Spleen (tissue), 11 donors: ENCODE measurements around the gene DENND1A. TPM values are rescaled to one million over a fixed set of nuclear protein-coding genes. Genes with fewer than 3 reads are reported as not detected.
A peak's percentile ranks its signal among the peaks of the same experiment; 100 is the strongest.

Source experiments
- DNase-seq: peaks from one replicate; pipeline ENCODE4 v3.0.0-alpha.2; 2020
- H3K27ac ChIP-seq, 8 donors: fragments of 200-600 bp; sonication (generic) in 7 of 8; 1 replicate in 4 of 8; 2 replicates in 4 of 8; pipeline versions ENCODE4 v1.5.0 to v1.8.0; 2016 to 2021; ENCODE audit warnings: inconsistent platforms in 4 of 8, mild to moderate bottlenecking in 4 of 8, moderate library complexity in 1 of 8
- H3K27me3 ChIP-seq, 7 donors: fragments of 200-600 bp; sonication (generic) in 6 of 7; replicated peaks in 1 of 7; 1 replicate in 4 of 7; 2 replicates in 3 of 7; pipeline versions ENCODE4 v1.5.0 to v1.8.0; 2016 to 2021; ENCODE audit warnings: inconsistent platforms in 3 of 7, mild to moderate bottlenecking in 1 of 7
- H3K36me3 ChIP-seq, 6 donors: fragments of 200-600 bp; sonication (generic) in 5 of 6; 1 replicate in 4 of 6; 2 replicates in 2 of 6; pipeline versions ENCODE4 v1.5.0 to v1.8.0; 2016 to 2021; ENCODE audit warnings: inconsistent platforms in 2 of 6
- H3K4me1 ChIP-seq, 6 donors: fragments of 200-600 bp; sonication (generic) in 5 of 6; 1 replicate in 3 of 6; 2 replicates in 3 of 6; pipeline versions ENCODE4 v1.5.0 to v1.8.0; 2016 to 2021; ENCODE audit warnings: inconsistent platforms in 3 of 6
- H3K4me3 ChIP-seq, 8 donors: fragments of 200-600 bp; sonication (generic) in 7 of 8; 1 replicate in 4 of 8; 2 replicates in 4 of 8; pipeline versions ENCODE4 v1.5.0 to v1.8.0; 2016 to 2021; ENCODE audit warnings: inconsistent platforms in 4 of 8, mild to moderate bottlenecking in 4 of 8, moderate library complexity in 2 of 8
- H3K9me3 ChIP-seq, 8 donors: fragments of 200-600 bp; sonication (generic) in 7 of 8; 1 replicate in 4 of 8; 2 replicates in 4 of 8; pipeline versions ENCODE4 v1.5.0 to v1.8.0; 2016 to 2021; ENCODE audit warnings: inconsistent platforms in 4 of 8
- CTCF ChIP-seq, 11 experiments: fragments of 200-600 bp in 7 of 11; fragments of 450-650 bp in 4 of 11; sonication (generic) in 4 of 11; IDR thresholded peaks in 8 of 11; conservative IDR thresholded peaks in 3 of 11; 1 replicate in 7 of 11; 2 replicates in 4 of 11; pipeline versions ENCODE4 v1.4.0 to v1.8.0; 2016 to 2021; ENCODE audit warnings: antibody characterized with exemption in 11 of 11, inconsistent platforms in 4 of 11, mild to moderate bottlenecking in 1 of 11
- POLR2A ChIP-seq, 3 donors: fragments of 450-650 bp; IDR thresholded peaks; one replicate each; pipeline ENCODE4 v1.5.1; 2017; ENCODE audit warnings: antibody characterized with exemption in 3 of 3, mild to moderate bottlenecking in 1 of 3
- POLR2AphosphoS5 ChIP-seq, 3 donors: sonication (generic); formaldehyde crosslinking; IDR thresholded peaks; one replicate each; pipeline ENCODE4 v1.5.1; 2017; ENCODE audit warnings: antibody characterized with exemption in 3 of 3
- WGBS, 5 donors: extraction: QIAGEN DNeasy Blood & Tissue Kit in 3 of 5; methylation state at CpG; one replicate each; pipeline versions ENCODE4 v1.1.5 to v1.1.7; 2013 to 2018; 5-methylcytosine and 5-hydroxymethylcytosine counted together
- intact Hi-C: fragments of 100-400 bp; cut with DNase I; formaldehyde crosslinking; loops from one replicate; pipeline ENCODE4 v1.15.0; 2023; ENCODE audit warnings: low total_unique reads
- polyA plus RNA-seq, 3 donors: library from polyadenylated mRNA; stranded (reverse); fragments of 200-250 nt; gene quantifications; one replicate each; pipeline ENCODE4 v1.2.1, GENCODE V29; 2013
- total RNA-seq, 7 donors: library from RNA; depleted of rRNA in 3 of 7; stranded (reverse); fragments of >200 nt in 3 of 7; fragmentation: NEBNext Ultra II Directional in 4 of 7; extraction: Animal tissue kit (Norgen Biotek cat#: 25700) in 4 of 7; gene quantifications; one replicate each; pipeline versions ENCODE4 v1.1.0 to v1.2.1, GENCODE V29; 2016 to 2021
- donor health status: healthy with polysubstance abuse.
- donor health status: DM: no; HTN: no; CAD: no; lungs with moderate emphysema.
- donor health status: DM: no; HTN: no; CAD: no.
- donor health status: Bipolar disorder and iron deficiency.
- donor health status: healthy.
- donor health status: DM: no; HTN: no; CAD: no.
- donor health status: DM: yes; HTN: yes; CAD: no.

DENND1A gene
- total and polyA plus RNA-seq, 10 donors: 5.4 to 59.3 (median 48.8) TPM

DNA sequence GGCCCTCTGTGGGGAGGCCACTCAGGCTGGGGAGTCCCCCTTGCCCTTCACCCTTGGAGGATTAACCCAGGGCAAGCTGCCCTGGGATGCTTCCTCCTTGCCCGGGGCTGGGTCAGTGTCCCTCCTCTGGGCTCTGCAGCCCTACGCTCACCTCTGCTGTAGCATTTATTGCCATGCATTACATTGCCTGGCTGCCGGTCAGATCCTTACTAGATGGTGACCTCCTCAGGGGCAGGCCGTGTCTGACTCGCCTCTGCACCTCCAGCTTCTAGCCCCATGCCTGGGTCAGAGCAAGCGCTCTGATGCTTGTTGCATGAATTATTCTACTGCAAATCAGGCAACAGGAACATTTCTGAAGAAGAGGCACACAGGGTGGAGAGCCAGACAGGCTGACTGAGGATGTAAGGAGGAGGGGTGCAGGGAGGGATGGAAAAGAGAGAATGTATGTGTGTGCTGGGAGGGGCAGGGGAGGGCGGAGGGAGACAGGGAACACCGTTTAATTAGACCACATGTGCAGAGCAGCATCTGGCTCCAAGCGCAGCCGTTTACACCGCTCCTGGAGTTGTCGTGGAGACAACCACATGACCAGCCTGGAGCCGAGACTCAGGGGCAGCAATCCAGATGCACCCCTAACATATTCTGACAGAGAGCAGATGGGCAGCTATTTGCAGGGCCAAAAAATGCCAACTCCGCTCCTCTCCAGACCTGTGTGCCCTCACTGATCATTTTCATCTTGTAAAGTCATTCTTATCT, 456.9 kb downstream of the DENND1A start:
- peaks cover 0 to 17% (median 0%) of the 10 kb centered on the region in 6 donors for H3K36me3 ChIP-seq
- H3K4me3 ChIP-seq: no peak overlapping the region
- DNase-seq: peak; percentile 56
- H3K9me3 ChIP-seq: no peaks in the 10 kb centered on the region
- no peak for TF ChIP-seq POLR2AphosphoS5 (IDR thresholded peaks at IDR 0.05)
- TF ChIP-seq POLR2A (IDR thresholded peaks at IDR 0.05): no peak
- TF ChIP-seq CTCF (IDR thresholded peaks at IDR 0.05 in 8 of 11, conservative IDR thresholded peaks at IDR 0.05 in 3 of 11): no peak
- intact Hi-C loops: no loop called here
- 88 to 94% (median 92%) methylated on average over 14 of the region's 14 CpGs for WGBS, 5 donors
- H3K27ac ChIP-seq: no peak overlapping the region
- H3K27me3 ChIP-seq: no peaks in the 10 kb centered on the region
- peaks cover 0 to 15% (median 0%) of the 10 kb centered on the region in 6 donors for H3K4me1 ChIP-seq

- no peaks in the 10 kb centered on the region for H3K9me3 ChIP-seq
- TF ChIP-seq POLR2A (IDR thresholded peaks at IDR 0.05) (no peak), CTCF (IDR thresholded peaks at IDR 0.05 in 8 of 11, conservative IDR thresholded peaks at IDR 0.05 in 3 of 11) (no peak), POLR2AphosphoS5 (IDR thresholded peaks at IDR 0.05) (no peak)
- H3K27ac ChIP-seq: no peak overlapping the region
- DNase-seq: peak; percentile 46
- intact Hi-C loops: no loop called here
- H3K4me1 ChIP-seq: peaks cover 0 to 15% (median 0%) of the 10 kb centered on the region in 6 donors
- no peak overlapping the region for H3K4me3 ChIP-seq
- WGBS, 5 donors: 71 to 88% (median 78%) methylated on average over 12 of the region's 12 CpGs
- H3K27me3 ChIP-seq: no peaks in the 10 kb centered on the region
- peaks cover 0 to 14% (median 0%) of the 10 kb centered on the region in 6 donors for H3K36me3 ChIP-seq
These were observed 457.9 kb downstream of the DENND1A start for GRCh38 chr9:123471843-123472570.

DNA sequence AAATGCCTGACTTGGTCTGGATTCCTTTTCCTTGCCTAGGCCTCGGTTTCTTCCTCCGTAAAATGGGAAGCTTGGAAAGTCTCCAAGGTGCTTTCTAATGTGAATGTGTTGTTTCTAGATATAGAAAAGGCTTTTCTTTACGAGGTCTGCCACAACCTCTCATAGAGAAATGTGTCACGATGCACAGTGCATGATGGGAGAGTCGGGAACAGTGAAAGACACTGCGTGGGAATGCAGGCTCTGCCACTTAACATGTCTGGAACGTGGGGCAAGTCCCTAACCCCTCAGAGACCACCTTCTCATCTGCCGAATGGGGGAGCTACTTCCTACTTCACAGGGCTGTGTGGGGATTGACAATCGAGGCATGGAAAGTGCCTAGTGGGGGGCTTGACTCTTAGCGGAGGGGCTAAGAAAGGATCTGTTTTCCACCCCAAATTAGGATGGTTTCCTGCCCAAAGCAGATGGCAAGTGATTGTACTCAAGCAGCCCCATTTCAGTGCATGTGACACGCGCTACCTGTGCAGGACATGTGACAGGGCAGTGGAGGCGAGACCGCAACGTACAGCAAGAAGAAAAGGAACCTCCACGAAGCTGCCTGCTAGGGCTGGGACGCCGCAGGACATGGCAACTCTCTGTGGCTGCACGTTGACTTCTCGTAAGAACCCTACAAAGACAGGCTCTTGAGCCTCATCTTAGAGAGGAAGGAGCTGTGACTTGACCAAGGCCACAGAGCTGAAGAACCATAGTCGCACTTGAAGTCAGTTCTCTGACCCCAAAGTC, 458.7 kb downstream of the DENND1A start:
- Histone ChIP-seq H3K36me3 (peaks cover 0 to 12% (median 0%) of the 10 kb centered on the region in 6 donors), H3K4me1 (peaks cover 0 to 15% (median 0%) of the 10 kb centered on the region in 6 donors), H3K27ac (no peak overlapping the region), H3K4me3 (no peak overlapping the region), H3K27me3 (no peaks in the 10 kb centered on the region), H3K9me3 (no peaks in the 10 kb centered on the region)
- TF ChIP-seq CTCF (IDR thresholded peaks at IDR 0.05 in 8 of 11, conservative IDR thresholded peaks at IDR 0.05 in 3 of 11): no peak
- no peak for TF ChIP-seq POLR2AphosphoS5 (IDR thresholded peaks at IDR 0.05)
- no peak for TF ChIP-seq POLR2A (IDR thresholded peaks at IDR 0.05)
- 90 to 95% (median 93%) methylated on average over 21 of the region's 21 CpGs for WGBS, 5 donors
- DNase-seq: peak; percentile 25
- intact Hi-C loops: no loop called here
